ENCODE measurements around the gene GCNT4.

GCNT4 gene

DNA sequence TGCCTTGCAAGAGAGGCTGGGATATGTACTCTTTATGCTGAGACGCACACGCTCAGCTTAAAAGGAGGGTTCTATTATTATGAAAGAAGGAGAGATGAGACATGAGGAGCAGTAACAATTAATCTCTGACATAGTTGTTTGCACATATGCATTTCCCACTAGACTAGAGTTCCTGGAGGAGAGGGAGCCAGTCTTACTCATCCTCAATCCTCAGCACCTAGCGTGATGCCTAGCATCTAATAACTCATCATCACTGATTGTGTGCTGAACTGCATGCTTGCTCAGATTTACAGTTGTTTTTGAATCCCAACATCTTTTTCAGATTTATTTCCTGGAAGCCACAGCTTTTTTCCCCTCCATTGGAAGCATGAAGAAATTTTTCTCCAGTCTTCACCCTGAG lies 35.5 kb downstream of the GCNT4 start:
- no peak for DNase-seq (ENCODE audit: low spot score)

DNA sequence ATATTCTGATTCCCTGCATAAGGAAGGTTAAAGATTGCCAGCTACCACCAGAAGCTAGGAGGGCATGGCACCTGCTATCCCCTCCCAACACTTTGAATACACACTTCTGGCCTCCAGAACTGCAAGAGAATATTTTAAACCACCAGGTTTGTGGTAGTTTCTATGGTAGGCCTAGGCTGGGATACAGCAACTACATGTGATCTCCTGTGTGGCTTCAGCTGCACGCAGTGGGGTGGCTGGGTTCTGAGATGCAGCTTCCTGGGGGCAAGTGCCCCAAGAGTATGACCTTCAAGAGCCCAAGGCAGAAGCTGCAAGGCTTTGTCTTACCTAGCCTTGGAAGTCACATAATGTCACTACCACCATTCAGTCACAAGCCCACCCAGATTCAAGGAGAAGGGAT lies 39.6 kb downstream of the GCNT4 start:
- no peak for DNase-seq (ENCODE audit: low spot score)

DNA sequence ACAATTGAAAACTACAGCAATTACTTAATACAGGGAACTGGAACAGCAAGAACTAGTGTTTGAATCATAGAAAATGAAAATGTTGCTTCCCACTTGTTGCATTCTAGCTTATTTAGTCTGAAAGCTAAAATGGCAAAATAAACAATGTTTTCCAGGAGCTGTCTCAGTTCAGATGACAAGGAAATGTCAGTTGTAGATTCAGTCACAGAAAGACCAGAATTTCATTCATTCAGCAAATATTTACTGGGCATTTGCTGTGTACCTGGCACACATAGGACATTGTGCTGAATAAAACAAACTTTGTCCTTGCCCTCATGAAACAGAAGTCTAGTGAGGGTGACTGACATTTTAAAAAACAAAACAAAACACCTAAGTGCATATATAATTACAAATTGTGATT lies 41.5 kb downstream of the GCNT4 start:
- no peak for DNase-seq (ENCODE audit: low spot score)

DNA sequence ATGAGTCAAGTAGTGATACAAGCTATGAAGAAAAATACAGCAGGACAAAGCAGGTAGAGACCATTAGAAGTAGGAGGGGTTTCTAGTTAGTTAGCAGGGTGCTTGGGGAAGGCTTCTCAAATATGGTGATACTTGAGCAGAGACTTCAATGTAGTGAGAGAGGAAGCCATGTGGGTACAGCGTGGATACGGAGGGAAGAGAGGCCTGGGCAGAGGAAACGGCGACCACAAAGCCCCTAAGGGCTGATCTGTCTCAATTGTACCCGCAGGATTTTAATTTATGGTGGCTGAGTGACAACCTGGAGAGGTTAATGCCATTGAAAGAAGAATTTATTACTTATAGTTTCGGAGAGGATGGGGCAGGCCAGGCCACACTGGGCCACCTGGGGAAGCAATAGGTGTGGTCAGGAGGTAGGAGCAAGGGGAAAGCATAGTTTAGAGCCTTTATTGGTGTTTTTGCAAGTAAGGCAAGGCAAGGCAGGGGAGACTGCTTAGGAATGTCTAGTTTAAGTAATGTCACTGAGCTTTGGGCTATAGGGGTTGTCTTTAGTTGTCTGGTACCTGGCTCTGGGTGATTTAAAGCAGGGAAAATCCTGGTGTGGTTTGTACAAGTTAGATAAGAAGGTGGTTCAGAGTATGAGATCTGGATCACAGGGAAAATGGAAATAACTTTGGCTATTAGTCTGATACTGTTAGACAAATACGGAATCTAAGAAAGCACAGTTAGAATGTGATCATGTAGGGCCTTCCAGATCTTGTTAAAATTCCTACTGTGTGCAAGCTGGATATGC lies 42.6 kb downstream of the GCNT4 start:
- DNase-seq (ENCODE audit: low spot score), result no peak

DNA sequence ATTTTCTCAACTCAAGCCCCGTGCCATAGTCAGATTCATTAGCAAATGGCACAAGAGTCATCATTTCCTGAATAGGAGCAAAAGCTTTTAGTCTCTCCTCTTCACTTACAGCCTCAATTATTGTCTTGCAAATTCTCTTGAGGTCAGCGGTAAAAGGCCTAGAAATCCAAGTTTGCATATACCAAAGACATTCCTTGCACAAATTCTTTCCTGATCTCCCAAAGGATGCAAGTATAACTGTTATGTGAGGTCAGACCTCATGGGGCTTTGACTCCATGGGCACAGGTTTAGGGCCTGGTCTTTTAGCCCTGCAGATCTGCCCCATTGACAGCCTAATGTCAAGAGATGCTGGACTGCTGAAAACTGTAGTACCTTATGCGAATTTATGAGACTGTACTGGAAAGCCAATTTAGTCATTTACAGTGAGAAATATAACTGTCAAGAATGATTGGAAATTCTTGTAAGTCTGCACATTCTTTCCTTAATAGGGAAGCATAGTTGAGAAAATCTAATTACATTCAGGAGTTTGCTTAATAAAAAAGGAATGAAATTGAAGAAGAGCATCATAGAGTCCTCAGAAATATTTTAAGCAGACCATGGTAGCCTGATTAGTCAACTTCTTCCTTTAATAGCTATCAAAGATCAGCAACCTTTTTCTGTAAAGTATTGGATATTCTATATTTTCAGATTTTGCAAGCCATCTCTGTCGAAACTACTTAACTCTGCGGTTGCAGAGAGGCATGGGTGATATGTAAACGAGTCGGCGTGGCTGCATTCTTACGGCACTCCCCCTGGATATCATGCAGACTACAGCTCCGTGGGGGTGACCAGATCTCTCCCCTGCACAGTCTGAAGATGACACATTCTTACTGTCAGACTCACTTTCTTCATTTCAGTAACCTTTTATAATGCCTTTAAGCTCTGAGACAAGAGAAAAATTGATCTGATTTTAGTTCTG lies 45.2 kb downstream of the GCNT4 start:
- no peak for DNase-seq (ENCODE audit: low spot score)

DNA sequence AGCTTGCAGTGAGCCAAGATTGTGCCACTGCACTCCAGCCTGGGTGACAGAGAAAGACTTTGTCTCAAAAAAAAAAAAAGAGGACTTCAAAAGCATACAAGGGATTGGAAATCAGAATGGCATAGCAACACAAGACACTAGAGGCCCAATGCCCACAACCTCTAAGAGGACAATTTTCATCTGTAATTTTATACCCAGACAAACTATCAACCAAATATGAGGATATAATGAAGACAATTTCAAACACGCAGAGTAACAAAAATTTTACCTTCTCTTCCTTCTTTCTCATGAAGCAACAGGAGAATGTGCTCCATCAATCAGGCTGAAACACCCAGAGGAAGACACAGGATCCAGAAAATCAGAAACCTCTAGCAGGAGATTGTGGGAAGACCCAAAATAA lies 46.8 kb downstream of the GCNT4 start:
- DNase-seq (ENCODE audit: low spot score), result no peak

All from CD4-positive, alpha-beta T cell treated with Interleukin-15 for 4 hours (primary cell).